Vagina (tissue), 2 donors: Measurements from ENCODE around the gene LRGUK.

Experiments used
- POLR2A ChIP-seq, 2 donors: fragments of 450-650 bp; IDR thresholded peaks; one replicate each; pipeline ENCODE4 v1.6.1; 2017; ENCODE audit warnings: antibody characterized with exemption in 2 of 2, mild to moderate bottlenecking in 2 of 2, moderate library complexity in 2 of 2
- POLR2AphosphoS5 ChIP-seq, 2 donors: sonication (generic); formaldehyde crosslinking; IDR thresholded peaks; one replicate each; pipeline ENCODE4 v1.9.0; 2017; ENCODE audit warnings: antibody characterized with exemption in 2 of 2, mild to moderate bottlenecking in 2 of 2, low read depth in 1 of 2; ENCODE audit not compliant: insufficient read depth in 1 of 2
- TF ChIP-seq, protein P1 (sequence below), 3 experiments: fragments of 450-650 bp in 2 of 3; fragments of 200-600 bp in 1 of 3; sonication (generic) in 1 of 3; IDR thresholded peaks; one replicate each; pipeline ENCODE4 v1.5.1; 2017 to 2019; ENCODE audit warnings: antibody characterized with exemption in 3 of 3, mild to moderate bottlenecking in 2 of 3, moderate library complexity in 2 of 3

DNA sequence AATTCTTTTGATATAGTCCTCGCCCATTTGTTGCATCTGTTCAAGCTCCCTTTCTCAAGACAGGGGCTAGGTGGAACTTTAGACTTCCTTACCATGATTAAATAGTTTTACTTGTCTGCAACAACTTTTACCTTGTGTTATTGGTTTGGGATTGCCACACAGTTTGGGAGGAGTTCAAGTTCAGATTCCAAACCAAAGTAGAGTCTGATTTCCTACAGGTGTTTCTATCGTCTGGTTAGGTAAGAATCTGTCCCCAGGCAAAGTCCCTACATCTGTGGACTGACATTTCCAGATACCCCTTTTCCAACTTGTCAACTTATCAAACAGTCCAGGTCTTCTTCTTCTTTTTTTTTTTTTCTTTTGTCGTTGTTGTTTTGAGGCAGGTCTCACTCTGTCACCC is 93.1 kb downstream of the LRGUK start:
- TF ChIP-seq, protein P1, sequence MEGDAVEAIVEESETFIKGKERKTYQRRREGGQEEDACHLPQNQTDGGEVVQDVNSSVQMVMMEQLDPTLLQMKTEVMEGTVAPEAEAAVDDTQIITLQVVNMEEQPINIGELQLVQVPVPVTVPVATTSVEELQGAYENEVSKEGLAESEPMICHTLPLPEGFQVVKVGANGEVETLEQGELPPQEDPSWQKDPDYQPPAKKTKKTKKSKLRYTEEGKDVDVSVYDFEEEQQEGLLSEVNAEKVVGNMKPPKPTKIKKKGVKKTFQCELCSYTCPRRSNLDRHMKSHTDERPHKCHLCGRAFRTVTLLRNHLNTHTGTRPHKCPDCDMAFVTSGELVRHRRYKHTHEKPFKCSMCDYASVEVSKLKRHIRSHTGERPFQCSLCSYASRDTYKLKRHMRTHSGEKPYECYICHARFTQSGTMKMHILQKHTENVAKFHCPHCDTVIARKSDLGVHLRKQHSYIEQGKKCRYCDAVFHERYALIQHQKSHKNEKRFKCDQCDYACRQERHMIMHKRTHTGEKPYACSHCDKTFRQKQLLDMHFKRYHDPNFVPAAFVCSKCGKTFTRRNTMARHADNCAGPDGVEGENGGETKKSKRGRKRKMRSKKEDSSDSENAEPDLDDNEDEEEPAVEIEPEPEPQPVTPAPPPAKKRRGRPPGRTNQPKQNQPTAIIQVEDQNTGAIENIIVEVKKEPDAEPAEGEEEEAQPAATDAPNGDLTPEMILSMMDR (IDR thresholded peaks at IDR 0.05) = no peak
- no peak for TF ChIP-seq POLR2AphosphoS5 (IDR thresholded peaks at IDR 0.05; ENCODE audit: insufficient read depth in 1 of 2, low read depth in 1 of 2)
- no peak for TF ChIP-seq POLR2A (IDR thresholded peaks at IDR 0.05)
